Measurements from ENCODE around the gene CCDC92B. TPM values are rescaled to one million over a fixed set of nuclear protein-coding genes. Genes with fewer than 3 reads are reported as not detected.

CCDC92B gene
- total and polyA plus RNA-seq, 9 of the 15 experiments (the other 6 are each of a cell fraction or from before 2014, with no cell fraction given): not detected

- TF ChIP-seq ZNF253 (CRISPR knock-in tag; conservative IDR thresholded peaks at IDR 0.05) (no peak), TCF3 (CRISPR knock-in tag; IDR thresholded peaks at IDR 0.05) (peak; percentile 51), ELK1 (CRISPR knock-in tag; IDR thresholded peaks at IDR 0.05) (no peak), CTCFL (IDR thresholded peaks at IDR 0.05; ENCODE audit: borderline replicate concordance, insufficient read depth, low read depth, low read length, poor library complexity, severe bottlenecking) (peak; percentile 23), RUNX1 (IDR thresholded peaks at IDR 0.05; ENCODE audit: low read depth) (no peak), HLTF (IDR thresholded peaks at IDR 0.05) (no peak), NFYB (IDR thresholded peaks at IDR 0.05; ENCODE audit: extremely low read depth, insufficient read length) (no peak), MNT (conservative IDR thresholded peaks at IDR 0.05) (peak in 1 of 2 experiments; percentile 46; a peak in 1 of 4 replicates), TFAP4 (CRISPR knock-in tag; IDR thresholded peaks at IDR 0.05; ENCODE audit: borderline replicate concordance) (peak; percentile 97), KLF1 (tag; IDR thresholded peaks at IDR 0.05) (no peak), ZNF165 (CRISPR knock-in tag; IDR thresholded peaks at IDR 0.05; ENCODE audit: borderline replicate concordance) (no peak), SREBF2 (CRISPR knock-in tag; IDR thresholded peaks at IDR 0.05) (no peak), CREB1 (IDR thresholded peaks at IDR 0.05) (no peak), CREB1 (CRISPR knock-in tag; IDR thresholded peaks at IDR 0.05) (peak; percentile 20; the same call in 1 of the 2 replicates), ZFX (CRISPR knock-in tag; IDR thresholded peaks at IDR 0.05) (no peak), SMAD2 (IDR thresholded peaks at IDR 0.05; ENCODE audit: low read depth, low read length) (no peak), HMGN3 (IDR thresholded peaks at IDR 0.05; ENCODE audit: borderline replicate concordance, extremely low read depth, insufficient read length, low read depth, low read length) (no peak), XRCC4 (IDR thresholded peaks at IDR 0.05; ENCODE audit: extremely low read depth, insufficient read depth, insufficient read length) (no peak), MAFF (IDR thresholded peaks at IDR 0.05; ENCODE audit: low read length) (no peak), PREB (CRISPR knock-in tag; IDR thresholded peaks at IDR 0.05) (no peak), SAFB (IDR thresholded peaks at IDR 0.05; ENCODE audit: borderline replicate concordance, low read depth, low read length) (no peak), SMAD4 (CRISPR knock-in tag; conservative IDR thresholded peaks at IDR 0.05) (0 out of 2 replicates have a peak, but pooled peaks have one; percentile 16)
Measured at GRCh38 chr17:2786176-2786881, 36.9 kb upstream of the CCDC92B start (continued).
